Coronary artery (tissue), 2 donors: ENCODE measurements around the gene ATP6V0D1.

Experiments used
- DNase-seq: peaks from one replicate; pipeline ENCODE4 v3.0.0-alpha.2; 2017; ENCODE audit warnings: low spot score
- H3K27ac ChIP-seq, 2 donors: fragments of 200-600 bp; sonication (generic); one replicate each; pipeline ENCODE4 v1.5.1; 2016 to 2019
- H3K4me3 ChIP-seq: fragments of 200-600 bp; sonication (generic); 2 replicates; pipeline ENCODE4 v1.5.1; 2016; ENCODE audit warnings: mild to moderate bottlenecking, moderate library complexity
- CTCF ChIP-seq: fragments of 200-600 bp; sonication (generic); IDR thresholded peaks from one replicate; pipeline ENCODE4 v1.5.1; 2019; ENCODE audit warnings: antibody characterized with exemption

The ATP6V0D1 gene

DNA sequence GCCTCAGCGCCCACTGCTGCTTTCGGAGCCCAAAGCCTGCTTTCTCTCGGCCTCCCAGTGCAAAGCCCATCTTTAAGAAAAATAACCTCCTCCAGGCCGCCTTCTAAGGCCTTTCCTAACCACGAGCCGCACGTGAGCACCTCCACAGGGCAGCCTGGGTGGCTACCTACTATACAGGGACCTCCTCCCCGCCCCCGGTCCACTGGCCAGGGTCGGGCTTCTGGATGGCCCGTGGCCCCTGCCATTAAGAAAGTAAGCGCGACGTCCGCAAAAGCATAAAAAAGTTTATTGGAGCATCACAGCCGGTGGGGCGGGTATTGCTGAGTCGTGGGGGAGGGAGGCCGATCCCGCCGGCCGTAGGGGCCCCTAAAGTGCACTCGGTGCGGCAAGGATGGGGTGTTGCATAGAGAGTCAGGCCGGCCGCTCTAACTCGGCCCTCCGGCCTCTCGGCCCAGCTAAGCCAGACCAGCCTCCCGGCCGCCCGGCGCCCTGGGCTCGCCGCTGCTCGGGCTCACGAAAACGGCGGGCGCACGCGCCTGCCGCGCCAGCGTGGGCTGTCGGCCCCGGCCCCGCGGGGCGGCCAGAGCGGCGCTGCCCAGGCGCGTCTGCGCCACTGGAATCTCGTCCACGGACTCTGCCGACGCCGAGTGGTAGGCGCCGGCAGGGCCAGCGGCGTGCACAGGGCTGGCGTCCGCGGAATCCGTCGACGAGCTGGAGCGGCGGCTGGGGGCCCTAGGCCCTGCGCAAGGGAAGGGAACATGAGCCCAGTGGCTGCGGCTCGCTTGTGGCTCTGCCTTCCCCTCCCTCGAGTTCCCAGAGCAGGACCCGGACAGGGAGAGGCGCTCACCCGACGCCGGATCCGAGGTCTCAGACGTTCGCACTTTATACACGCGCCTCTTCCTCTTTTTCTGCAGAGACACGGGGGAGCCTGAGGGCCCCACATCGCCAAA is 86.5 kb downstream of the ATP6V0D1 start:
- Histone ChIP-seq H3K4me3 (peak overlapping the region; percentile 68), H3K27ac (peak overlapping the region in 1 of 2 donors; percentile 69)
- DNase-seq: no peak
- no peak for TF ChIP-seq CTCF

DNA sequence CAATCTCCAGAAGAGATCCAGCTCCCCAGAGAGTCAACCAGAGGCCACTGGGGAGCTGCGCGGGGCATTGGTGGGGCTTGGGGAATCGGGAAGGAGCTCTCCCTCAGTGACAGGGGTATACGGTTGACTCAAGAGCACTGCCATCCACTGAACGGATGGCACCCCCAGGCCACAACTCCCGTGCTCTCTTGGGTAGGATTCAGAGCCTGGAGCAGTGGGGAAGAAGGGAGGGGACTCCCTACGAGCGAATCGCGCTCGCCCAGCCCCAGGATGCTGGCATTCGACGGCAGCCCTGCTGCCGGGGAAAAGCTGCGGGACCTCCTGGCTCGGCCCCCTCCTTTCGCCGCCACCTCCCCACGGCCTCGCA is 87.2 kb downstream of the ATP6V0D1 start:
- TF ChIP-seq CTCF: no peak
- no peak for DNase-seq
- H3K4me3 ChIP-seq: peak overlapping the region; percentile 68
- H3K27ac ChIP-seq: peak overlapping the region in 1 of 2 donors; percentile 69

- Histone ChIP-seq H3K27ac (peak within 1 kb of the TSS in 1 of 2 donors; percentile 74), H3K4me3 (peak within 1 kb of the TSS; percentile 68)
- TF ChIP-seq CTCF: peak; percentile 72
- peak; percentile 94 for DNase-seq
Measured at GRCh38 chr16:67393111-67393787, 87.7 kb downstream of the ATP6V0D1 start, which contains the start of gene TPPP3. Gene TPPP3, minus strand, starts transcription at chr16:67393498. Its CDS starts 2,387 bp downstream, at chr16:67391111.

DNA sequence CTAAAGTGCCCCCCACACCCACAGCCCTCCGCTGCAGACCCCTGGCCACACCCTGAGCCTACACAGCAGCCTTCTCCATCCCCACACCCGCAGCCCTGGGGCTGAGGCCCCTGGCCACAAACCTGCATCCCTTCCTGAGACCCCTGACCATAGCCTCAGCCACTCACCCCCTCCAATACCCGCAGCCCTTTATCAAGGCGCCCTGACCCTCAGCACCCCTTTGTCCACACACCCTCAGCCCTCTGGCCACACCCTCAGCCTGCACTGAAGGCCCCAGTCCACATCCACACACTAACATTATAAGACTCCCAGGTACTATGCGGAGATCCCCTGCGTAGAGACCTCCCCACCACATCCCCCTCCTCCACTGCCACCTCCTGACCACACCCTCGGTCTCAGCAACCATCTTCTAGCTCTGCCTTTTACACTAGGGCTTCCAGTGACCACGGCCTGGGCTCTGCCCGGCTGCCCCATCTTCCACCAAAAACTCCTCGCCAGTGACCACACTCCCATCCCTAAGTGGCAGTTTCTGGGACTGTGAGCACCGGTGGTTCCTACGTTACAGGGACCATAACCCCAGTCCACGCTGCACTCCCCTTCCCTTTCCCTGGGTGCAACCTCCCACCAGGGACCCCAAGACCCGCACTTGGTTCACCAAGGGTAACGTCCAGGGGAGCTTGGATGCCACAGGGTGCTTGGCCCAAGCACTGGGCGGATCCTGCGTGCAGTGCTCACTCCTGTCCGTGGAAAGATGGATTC is 88.5 kb downstream of the ATP6V0D1 start:
- TF ChIP-seq CTCF: no peak
- no peak for DNase-seq
- H3K4me3 ChIP-seq: peak overlapping the region; percentile 68
- peak overlapping the region in 1 of 2 donors; percentile 74 for H3K27ac ChIP-seq

DNA sequence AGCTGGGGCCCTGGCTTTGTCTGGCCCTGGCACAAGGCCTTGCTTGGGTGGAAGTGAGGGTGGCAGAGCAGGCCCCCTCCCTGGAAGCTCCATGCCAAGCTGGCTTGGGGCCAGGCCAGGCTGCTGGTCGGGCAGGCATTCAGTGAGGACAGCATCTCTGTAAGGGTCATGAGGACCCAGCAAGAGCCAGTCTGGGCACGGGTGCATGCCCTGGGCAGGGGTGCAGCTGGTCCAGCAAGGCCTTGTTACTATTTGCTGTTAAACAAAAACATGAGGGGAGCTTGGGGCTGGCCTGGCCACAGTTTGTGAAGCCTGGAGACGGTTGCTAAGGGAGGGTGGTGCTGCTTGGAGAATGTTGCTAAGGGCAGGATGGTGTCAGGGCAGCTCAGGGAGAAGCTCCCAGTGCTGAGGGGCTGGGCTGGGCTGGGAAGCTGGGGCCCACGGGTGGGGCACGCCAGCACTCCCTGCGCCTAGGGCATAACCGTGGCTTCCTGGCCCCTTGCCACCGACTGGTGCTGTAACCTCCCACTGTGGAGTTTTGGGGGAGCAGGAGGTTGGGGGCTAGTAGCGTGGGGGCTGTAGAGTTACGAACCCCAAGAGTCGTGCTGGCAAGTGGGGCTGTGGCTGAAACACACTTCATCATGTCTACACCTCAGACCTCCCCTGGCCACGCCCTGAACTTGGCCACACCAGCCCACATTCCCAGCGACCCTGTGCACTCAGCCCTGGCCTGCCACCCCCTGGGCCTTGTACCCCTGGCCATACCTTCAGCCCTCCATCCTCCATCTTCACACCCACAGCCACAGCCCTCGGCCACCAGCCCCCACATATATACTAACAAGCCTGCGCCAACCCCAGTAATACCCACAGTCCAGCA is 89.3 kb downstream of the ATP6V0D1 start:
- no peak for TF ChIP-seq CTCF
- DNase-seq: no peak
- Histone ChIP-seq H3K27ac (peak overlapping the region in 1 of 2 donors; percentile 74), H3K4me3 (peak overlapping the region; percentile 68)

- no peak for DNase-seq
- Histone ChIP-seq H3K27ac (no peak overlapping the region), H3K4me3 (no peak overlapping the region)
- TF ChIP-seq CTCF: no peak
Measured at GRCh38 chr16:67390816-67391423, 90.0 kb downstream of the ATP6V0D1 start.
